Measurements from ENCODE around the gene RASGRF1. TPM values are rescaled to one million over a fixed set of nuclear protein-coding genes. Genes with fewer than 3 reads are reported as not detected.
A peak's percentile ranks its signal among the peaks of the same experiment; 100 is the strongest.

Gene RASGRF1
- polyA plus RNA-seq, 1 donor = 0.30 TPM

GRCh38 chr15:78951841-78952238 lies 138.7 kb downstream of the RASGRF1 start:
- no peak for DNase-seq

GRCh38 chr15:78950902-78951840 lies 139.4 kb downstream of the RASGRF1 start:
- DNase-seq = no peak

- no peak for DNase-seq
Observed at GRCh38 chr15:78950343-78950742, 140.2 kb downstream of the RASGRF1 start.

- no peak for DNase-seq
Observed at GRCh38 chr15:78949461-78949860, 141.1 kb downstream of the RASGRF1 start.

GRCh38 chr15:78947506-78947905 lies 143.1 kb downstream of the RASGRF1 start:
- no peak for DNase-seq

GRCh38 chr15:78946493-78946892 lies 144.1 kb downstream of the RASGRF1 start:
- DNase-seq = no peak

GRCh38 chr15:78944669-78945407 lies 145.7 kb downstream of the RASGRF1 start, which contains the start of gene CTSH:
CTSH (minus strand) TSS chr15:78945046; CDS start chr15:78944981, 65 bp downstream.
- peak; percentile 62 for DNase-seq

- no peak for DNase-seq
Observed at GRCh38 chr15:78944202-78944625, 146.4 kb downstream of the RASGRF1 start.

- DNase-seq = no peak
Observed at GRCh38 chr15:78943692-78944091, 146.9 kb downstream of the RASGRF1 start.

GRCh38 chr15:78942741-78943140 lies 147.8 kb downstream of the RASGRF1 start:
- DNase-seq = no peak

GRCh38 chr15:78938658-78939488 lies 151.7 kb downstream of the RASGRF1 start:
- no peak for DNase-seq

- DNase-seq = no peak
Observed at GRCh38 chr15:78937132-78937739, 153.3 kb downstream of the RASGRF1 start.

GRCh38 chr15:78934655-78935023 lies 155.9 kb downstream of the RASGRF1 start:
- no peak for DNase-seq

- DNase-seq = peak; percentile 86
Observed at GRCh38 chr15:78933823-78934654, 156.5 kb downstream of the RASGRF1 start.

GRCh38 chr15:78933187-78933822 lies 157.3 kb downstream of the RASGRF1 start:
- DNase-seq = no peak

GRCh38 chr15:78932258-78932808 lies 158.2 kb downstream of the RASGRF1 start:
- DNase-seq = no peak

GRCh38 chr15:78931439-78932257 lies 158.9 kb downstream of the RASGRF1 start:
- no peak for DNase-seq

GRCh38 chr15:78930577-78931388 lies 159.8 kb downstream of the RASGRF1 start:
- no peak for DNase-seq
